HL-60 (cell line): ENCODE results near the gene CACNA1C.

ENCODE experiments used
- TF ChIP-seq, protein P1 (sequence below): IDR thresholded peaks from one replicate; pipeline ENCODE4 v1.5.1; 2011; ENCODE audit warnings: low read length, control low read depth, inconsistent platforms; ENCODE audit not compliant: insufficient read depth
- TF ChIP-seq, protein P2 (sequence below): IDR thresholded peaks from 2 replicates; pipeline ENCODE4 v1.6.1; 2012; ENCODE audit warnings: low read depth; ENCODE audit not compliant: insufficient replicate concordance

DNA sequence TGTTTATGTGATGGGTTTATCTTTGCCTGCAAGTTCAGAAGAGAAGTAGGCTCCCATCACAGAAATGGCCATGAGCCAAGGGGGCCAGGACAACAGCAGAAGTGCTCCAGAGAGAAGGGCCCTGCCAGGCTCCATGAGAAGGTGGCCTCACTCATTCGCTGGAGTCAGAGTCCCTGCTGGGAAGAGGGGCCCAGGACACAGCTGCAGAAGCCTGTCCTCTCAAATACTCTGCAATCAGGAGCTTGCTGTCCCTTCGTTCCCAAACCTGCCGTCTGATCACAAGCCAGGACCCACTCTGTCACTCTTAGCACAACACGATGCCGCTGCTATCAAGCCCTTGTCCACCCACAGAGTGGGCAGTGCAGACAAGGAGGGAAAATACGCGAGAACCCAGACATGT is 435.8 kb downstream of the CACNA1C start:
- TF ChIP-seq, protein P1, sequence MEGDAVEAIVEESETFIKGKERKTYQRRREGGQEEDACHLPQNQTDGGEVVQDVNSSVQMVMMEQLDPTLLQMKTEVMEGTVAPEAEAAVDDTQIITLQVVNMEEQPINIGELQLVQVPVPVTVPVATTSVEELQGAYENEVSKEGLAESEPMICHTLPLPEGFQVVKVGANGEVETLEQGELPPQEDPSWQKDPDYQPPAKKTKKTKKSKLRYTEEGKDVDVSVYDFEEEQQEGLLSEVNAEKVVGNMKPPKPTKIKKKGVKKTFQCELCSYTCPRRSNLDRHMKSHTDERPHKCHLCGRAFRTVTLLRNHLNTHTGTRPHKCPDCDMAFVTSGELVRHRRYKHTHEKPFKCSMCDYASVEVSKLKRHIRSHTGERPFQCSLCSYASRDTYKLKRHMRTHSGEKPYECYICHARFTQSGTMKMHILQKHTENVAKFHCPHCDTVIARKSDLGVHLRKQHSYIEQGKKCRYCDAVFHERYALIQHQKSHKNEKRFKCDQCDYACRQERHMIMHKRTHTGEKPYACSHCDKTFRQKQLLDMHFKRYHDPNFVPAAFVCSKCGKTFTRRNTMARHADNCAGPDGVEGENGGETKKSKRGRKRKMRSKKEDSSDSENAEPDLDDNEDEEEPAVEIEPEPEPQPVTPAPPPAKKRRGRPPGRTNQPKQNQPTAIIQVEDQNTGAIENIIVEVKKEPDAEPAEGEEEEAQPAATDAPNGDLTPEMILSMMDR = no peak
- TF ChIP-seq, protein P2, sequence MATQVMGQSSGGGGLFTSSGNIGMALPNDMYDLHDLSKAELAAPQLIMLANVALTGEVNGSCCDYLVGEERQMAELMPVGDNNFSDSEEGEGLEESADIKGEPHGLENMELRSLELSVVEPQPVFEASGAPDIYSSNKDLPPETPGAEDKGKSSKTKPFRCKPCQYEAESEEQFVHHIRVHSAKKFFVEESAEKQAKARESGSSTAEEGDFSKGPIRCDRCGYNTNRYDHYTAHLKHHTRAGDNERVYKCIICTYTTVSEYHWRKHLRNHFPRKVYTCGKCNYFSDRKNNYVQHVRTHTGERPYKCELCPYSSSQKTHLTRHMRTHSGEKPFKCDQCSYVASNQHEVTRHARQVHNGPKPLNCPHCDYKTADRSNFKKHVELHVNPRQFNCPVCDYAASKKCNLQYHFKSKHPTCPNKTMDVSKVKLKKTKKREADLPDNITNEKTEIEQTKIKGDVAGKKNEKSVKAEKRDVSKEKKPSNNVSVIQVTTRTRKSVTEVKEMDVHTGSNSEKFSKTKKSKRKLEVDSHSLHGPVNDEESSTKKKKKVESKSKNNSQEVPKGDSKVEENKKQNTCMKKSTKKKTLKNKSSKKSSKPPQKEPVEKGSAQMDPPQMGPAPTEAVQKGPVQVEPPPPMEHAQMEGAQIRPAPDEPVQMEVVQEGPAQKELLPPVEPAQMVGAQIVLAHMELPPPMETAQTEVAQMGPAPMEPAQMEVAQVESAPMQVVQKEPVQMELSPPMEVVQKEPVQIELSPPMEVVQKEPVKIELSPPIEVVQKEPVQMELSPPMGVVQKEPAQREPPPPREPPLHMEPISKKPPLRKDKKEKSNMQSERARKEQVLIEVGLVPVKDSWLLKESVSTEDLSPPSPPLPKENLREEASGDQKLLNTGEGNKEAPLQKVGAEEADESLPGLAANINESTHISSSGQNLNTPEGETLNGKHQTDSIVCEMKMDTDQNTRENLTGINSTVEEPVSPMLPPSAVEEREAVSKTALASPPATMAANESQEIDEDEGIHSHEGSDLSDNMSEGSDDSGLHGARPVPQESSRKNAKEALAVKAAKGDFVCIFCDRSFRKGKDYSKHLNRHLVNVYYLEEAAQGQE = no peak
